Measurements from ENCODE around the gene ACAA1. TPM values are rescaled to one million over a fixed set of nuclear protein-coding genes. Genes with fewer than 3 reads are reported as not detected.
A peak's percentile ranks its signal among the peaks of the same experiment; 100 is the strongest.

Gene ACAA1
- total RNA-seq, 1 donor from 2014 or later = 67.6 TPM

DNA sequence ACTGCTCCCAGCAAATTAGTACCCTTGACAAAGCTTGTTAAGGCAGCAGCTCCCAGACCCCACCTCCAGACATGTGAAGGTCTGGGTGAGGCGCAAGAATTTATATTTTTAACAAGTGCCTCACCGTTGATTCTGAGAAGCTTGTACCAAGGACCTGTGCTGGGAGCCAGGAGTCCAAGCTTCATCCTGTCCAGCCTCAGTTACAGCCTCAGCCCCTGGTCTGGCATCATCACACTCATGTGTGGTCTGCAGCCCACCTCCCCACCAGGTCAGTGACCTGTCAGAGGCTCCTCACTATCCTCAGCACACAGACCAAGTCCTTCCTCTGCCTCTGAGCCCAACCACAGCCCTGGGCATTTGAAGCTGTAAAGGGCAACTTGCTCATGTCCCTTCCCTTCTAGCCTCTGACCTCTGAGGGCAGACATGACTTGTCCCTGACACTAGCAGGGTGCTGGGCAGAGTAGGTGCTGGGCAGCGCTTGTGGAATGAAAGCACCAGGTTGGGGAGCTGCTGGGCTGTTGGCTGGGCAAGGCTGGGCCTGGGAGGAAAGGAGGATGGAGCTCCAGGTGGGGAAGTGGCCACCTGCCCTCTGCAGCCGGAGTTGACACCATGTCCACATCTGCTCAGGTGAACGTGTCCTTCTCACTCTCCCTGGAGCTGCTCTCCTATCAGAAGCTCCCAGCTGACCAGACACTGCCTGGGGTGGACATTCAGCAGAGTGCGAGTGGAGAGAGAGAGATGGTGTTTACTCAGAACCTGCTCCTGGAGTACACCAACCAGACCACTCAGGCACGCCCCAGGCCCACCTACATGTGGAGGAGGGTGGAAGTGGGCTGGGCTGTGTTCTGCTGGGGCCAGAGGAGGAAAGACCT, 16.9 kb downstream of the ACAA1 start:
- DNase-seq (ENCODE audit: low spot score) = peak; percentile 79

DNA sequence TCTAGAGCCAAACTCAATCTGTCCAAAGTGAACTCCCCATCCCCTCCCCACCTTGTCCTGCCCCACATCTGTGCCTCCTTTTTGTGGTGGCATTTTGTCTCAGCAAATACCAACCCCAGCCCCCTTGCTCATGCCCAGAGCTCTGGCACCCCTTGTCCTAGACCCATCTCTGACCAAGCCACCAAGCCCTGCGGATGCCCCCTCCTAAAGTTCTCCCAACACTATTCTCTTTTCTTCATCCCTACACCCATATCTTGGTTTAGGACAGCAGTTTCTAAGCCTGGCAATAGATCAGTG, 17.7 kb downstream of the ACAA1 start:
- DNase-seq (ENCODE audit: low spot score) = peak; percentile 41

DNA sequence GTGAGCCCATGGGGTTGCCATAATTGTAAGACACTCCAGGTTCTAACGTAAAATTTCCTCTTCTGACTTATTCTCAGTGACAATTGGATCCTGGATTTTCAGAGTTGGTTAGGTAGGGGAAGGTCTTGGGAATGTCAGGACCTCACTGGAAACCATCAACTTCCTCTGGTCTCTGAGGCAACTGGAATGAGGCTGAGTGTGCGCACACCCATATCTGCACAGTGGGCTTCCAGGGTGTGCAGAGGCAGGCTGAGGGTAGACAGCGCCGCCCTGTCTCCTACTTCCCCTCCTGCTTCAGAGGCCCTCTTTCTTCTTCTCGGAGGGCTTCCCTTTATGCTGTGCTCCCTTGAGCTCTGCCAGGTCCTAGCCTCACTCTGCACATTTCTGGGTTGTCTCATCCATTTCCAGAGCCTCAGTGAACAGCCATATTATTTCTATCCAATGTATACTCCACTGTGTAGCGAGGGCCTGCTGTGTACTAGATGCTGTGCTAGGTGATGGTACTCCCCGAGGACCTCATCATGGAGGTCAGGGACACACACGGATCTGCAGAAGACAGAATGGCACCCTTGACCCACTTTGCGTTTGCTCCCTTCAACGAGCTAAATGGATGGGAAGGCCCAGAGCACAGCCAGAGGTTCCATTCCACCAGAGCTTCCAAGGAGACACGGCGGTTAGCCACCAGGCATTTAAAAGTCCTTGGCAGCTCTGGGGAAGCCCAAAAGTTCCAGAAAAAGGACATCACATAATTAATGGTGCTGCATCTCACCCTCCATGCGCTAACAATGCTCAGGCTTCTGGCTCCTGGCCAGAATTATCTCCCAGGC, 18.3 kb downstream of the ACAA1 start:
- peak; percentile 53 for DNase-seq (ENCODE audit: low spot score)

DNA sequence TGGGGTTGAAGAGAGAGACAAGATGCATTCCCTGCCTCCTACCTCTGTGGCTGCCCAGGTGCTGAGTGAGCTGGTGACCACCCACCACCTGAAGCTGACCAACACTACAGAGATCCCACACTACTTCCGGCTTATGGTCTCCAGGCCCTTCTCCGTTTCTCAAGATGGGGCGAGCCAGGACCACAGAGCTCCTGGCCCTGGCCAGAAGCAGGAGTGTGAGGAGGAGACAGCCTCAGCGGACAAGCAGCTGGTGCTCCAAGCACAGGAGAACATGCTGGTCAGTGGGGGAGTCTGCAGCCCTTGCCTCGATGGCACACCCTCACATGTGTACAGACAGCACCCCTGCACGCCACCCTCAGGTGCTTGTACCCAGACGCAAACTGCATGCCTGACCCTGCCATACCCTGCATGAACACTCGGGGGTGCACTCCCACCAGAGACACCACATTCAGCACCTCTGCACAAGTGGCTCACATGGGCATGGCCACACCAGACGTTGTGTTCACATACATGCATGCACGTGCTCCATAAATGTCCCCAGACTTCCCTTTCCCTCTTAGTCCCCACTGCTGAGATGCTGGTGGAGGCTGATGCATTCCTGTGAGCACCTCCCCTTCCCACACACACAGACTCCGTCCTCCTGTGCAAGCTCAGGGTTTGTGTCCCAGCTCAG, 19.0 kb downstream of the ACAA1 start:
- DNase-seq (ENCODE audit: low spot score) = no peak

DNA sequence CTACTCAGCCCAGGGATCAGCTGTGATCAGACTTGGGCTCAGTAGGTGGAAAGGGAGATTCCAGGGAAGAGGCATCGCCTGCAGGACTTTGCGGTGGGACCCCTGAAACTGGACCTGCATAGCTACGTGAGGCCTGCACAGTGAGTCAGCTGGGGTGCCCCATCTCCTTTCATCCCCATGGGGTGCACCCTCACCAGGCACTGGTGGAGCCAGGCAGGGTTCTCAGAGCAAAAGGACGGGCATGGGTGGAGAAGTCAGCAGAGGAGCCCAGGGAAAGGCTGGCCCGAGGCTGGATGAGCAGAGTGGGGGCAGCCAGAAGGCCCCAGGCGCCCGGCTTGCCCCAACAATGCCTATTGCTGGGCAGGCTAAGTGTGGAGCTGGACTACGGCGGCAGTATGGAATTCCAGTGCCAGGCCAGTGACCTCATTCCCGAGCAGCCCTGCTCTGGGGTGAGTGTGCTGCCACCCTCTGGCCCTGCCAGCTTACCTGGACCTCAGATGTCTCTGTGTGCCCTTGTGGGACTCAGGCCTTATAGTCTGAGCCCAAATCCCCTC, 19.7 kb downstream of the ACAA1 start:
- peak; percentile 87 for DNase-seq (ENCODE audit: low spot score)

DNA sequence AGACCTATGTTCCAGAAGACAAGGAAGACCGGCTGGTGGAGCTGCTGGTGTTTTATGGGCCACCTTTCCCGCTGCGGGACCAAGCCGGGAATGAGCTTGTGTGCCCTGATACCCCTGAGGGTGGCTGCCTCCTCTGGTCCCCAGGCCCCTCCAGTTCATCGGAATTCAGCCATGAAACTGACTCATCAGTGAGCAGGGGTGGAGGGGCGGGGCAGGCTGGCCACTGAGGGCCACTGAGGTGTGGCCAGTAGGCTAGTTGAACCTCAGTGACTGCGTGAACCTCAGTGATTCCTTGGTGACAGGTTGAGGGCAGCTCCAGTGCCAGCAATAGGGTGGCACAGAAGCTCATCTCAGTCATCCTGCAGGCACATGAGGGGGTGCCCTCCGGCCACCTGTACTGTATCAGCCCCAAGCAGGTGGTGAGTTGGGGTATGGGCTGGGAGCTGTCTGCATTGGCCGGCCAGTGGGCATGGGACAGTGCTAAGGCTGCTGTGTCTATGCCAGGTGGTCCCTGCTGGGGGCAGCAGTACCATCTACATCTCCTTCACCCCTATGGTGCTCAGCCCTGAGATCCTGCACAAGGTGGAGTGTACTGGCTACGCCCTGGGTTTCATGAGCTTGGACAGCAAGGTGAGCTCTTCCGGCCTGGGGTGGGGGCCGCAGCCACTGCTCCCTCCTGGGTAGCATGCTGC, 20.3 kb downstream of the ACAA1 start:
- DNase-seq (ENCODE audit: low spot score) = peak; percentile 75

DNA sequence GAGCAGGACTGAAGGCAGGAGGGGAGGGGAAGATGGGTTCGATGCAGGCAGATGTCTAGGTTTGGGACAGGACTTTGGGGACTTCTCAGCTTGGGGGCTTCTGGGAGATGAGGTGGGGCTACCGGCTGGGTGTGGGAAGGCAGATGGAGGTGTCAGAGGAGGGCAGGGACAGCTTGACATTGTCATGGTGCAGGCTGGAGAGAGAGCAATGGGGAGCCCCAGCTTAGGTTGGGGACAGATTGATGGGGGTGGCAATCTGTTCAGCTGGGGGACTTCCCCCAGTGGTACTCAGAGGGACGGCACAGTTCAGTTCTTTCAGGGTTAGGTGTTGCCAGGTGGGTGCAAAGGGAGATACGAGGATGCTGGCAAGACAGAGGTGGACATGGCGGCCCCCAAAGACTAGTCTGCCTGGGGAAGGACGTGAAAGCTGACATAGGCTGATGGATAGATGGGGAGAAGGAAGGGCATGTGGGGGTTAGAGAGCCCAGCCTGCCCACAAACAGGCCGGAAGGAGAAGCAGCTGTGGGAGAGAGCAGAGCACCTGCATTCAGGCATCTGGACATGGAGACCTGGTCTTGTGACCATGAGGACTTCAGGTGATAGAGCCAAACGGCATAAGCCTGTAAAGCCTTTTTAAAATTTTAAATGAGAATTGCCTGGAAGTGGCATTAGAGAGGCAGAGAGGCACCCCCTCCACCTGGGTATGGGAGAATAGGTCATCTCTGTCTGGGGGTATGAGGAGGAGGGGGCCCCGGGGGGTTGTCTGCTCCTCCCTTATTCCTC, 21.1 kb downstream of the ACAA1 start:
- peak; percentile 83 for DNase-seq (ENCODE audit: low spot score)

DNA sequence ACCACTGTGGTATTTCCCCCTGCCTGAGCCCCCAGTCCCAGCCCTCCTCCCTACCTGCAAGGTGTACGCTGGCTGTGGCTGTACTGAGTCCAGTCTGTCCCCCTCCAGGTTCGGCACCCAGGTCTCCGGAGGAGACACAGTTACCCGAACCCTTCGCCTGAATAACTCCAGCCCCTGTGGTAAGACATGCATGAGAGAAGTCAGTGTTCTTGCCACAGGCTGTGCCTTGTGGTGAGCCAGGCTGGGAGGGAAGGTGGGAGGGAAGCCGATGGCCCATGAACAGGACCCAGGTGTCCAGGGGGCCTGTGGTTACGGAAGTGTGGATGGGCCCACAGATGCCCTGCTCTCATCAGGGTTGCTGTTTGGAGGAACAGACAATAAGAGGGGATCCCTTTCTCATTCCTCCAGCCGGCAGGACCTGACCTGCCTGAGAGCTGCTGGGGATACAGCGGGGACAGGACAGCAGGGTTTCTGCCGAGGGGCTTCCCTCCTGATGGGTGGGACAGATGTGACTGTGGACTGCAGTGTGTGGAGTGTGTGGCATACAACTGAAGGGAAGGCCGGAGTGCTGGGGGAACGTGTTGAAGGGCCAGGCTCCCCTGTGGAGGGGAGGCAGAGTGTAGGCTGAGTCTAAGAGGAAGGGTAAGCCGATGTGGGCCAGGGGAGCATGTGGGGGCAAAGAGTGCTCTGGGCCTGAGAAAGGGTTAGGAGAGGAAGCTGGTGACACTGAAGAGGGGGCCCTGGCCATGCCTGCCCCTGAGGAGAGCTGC, 21.9 kb downstream of the ACAA1 start:
- DNase-seq (ENCODE audit: low spot score) = peak; percentile 64

DNA sequence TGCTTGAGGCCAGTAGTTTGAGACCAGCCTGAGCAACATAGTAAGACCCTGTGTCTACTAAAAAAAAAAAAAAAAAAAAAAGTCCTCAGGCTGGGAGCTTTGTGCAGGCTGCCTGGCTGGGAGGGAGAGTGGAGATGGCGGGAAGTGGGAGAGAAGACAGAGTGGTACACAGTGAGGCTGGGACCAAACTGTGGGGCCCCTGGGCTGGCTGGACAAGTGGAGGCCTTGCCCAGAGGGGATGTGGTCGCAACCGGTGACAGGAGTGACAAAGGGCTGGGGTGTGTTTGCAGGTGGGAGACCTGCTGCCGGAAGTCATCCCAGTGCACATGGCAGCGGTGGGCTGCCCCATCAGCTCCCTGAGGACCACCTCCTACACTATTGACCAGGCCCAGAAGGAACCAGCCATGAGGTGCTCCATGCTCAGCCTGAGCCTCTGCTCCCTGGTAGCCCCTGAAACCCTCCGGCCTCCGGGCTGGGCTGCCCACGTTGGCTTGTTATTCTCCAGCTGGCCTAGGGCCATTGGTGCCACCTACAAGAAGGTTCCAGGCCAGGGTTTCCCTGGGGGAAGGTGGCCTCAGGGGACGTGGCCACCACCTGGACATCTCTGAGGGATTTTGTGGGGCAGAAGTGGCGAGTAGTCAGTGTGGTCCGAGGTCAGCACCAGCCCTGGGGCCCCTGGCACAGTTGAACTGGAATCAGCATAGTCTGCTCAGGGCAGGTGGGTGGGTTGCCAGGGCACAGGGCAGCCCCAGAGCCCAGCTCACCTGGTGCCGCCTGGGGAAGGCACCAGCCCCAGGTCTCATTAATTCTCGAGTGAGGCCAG, 22.7 kb downstream of the ACAA1 start:
- peak; percentile 62 for DNase-seq (ENCODE audit: low spot score)

DNA sequence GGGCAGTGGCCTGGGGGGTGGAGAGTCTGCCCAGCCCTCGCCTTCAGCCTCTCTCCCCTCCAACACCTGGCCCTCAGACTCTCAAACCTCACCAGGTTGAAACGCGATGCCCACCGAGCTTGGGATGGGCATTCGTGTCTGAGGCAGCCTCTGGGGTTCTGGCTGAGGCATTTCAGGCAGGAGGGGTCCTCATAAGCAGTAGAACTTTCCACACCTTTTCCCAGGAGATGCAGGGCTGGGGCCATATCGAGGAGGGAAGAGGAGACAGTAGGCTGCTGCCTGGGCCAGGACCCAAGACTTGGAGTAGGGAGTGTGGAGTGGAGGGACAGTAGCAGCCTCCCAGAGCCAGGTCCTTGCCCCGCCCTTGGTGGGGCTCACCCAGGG, 24.6 kb downstream of the ACAA1 start:
- DNase-seq (ENCODE audit: low spot score) = peak; percentile 83

DNA sequence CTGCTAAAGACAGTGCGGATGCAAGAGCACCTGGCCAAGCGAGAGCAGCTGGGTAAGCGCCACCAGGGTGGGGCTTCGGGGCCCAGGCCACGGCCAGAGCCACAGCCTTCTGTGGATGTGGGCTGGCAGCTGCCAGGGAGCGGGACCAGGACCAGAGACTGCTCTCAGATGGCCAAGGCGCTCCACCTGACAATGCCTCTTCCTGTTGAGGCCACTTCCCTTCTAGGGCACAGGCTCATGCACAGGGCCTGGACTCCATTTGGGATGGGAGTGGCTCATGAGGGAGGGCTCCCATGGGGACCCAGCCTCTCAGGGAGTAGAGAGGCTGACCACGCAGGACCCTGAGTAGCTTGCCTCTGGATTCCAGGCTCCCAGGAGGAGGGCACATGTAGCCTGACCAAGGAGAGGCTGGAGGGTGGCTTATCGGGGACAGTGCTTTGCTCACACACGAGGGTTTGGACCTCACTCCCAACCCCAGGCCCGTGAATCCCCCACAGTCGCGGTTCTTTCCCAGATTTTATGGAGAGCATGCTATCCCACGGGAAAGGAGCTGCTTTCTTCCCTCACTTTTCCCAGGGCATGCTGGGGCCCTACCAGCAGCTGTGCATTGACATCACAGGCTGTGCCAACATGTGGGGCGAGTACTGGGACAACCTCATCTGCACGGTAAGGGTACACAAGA, 25.1 kb downstream of the ACAA1 start:
- peak; percentile 76 for DNase-seq (ENCODE audit: low spot score)

DNA sequence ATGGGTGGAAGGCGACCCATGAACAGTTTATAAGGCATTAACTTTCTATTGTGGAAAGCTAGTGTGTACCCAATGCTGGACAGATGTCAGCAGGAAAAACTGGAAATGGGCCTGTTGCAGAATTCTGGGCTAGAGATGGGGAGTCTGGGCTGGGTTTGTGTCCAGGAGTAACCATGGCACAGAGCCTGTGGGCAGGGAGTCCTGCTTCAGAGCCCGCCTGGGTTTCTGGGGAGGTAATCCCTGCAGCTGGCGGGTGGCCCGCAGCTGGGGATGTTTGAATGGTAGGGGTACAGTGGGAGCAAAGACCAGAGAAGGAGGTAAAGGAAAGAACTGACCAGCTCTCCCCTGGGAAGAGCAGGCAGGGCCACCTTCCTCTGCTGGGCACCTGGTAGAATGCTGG, 25.7 kb downstream of the ACAA1 start:
- DNase-seq (ENCODE audit: low spot score) = peak; percentile 33

DNA sequence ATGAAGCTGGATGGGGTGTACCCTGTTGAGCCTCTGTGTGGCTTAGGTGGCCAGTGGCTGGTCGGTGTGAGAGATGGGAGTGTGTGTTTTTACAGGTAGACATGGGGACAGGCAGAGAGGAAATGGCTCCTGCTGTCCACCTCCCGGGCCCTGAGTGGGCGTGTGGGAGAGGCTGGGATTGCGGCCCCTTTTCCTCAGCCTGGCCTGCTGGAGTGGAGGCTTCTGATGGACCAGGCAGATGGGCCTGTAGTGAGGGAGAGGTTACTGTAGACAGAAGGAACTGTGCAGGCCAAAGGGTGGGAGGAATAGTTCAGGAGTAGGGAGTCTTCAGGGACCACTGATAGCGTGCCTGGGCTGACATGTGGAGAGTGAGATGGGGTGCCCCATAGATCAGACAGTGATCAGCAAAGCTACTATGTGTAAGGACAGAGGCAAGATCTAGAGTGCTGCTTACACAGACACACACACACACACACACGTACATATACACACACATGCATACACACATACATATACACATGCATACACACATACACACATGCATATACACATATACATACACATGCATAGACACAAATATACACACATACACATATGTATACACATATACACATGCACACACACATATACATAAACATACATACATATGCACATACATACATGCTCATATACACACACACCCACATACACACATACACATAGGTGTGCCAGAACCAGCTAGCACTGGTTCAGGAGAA, 26.4 kb downstream of the ACAA1 start:
- DNase-seq (ENCODE audit: low spot score) = peak; percentile 77

DNA sequence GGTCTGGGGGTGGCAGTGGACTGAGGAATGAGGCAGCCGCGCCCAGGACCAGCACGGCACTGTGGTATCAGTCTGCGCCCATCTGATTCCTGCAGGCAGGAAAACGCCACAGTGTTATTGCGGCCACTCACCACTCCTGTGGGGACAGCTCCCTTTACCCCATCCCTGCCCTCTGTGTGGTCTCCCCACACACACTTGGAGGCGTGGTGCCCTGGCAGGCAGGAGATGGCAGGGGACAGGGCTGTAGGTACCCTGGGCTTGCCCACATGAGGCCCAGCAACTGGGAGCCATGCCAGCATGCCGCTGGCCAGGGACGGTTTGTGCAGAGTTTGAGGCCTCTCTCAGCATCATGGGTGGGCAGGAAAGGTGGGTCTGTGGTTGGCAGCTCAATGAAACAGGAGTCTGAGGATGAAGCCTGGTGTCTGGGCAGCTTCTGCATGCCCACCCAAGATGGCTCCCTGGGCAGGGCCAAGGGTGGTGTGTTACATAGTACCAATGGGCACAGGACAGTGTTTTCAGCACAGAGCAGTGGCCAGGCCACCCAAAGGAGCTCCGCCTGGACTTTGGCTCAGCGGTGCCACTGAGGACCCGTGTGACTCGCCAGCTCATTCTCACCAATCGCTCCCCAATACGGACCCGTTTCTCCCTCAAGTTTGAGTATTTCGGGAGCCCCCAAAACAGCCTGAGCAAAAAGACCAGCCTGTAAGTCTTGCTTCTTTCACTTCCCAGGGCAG, 27.2 kb downstream of the ACAA1 start:
- DNase-seq (ENCODE audit: low spot score) = peak; percentile 60

DNA sequence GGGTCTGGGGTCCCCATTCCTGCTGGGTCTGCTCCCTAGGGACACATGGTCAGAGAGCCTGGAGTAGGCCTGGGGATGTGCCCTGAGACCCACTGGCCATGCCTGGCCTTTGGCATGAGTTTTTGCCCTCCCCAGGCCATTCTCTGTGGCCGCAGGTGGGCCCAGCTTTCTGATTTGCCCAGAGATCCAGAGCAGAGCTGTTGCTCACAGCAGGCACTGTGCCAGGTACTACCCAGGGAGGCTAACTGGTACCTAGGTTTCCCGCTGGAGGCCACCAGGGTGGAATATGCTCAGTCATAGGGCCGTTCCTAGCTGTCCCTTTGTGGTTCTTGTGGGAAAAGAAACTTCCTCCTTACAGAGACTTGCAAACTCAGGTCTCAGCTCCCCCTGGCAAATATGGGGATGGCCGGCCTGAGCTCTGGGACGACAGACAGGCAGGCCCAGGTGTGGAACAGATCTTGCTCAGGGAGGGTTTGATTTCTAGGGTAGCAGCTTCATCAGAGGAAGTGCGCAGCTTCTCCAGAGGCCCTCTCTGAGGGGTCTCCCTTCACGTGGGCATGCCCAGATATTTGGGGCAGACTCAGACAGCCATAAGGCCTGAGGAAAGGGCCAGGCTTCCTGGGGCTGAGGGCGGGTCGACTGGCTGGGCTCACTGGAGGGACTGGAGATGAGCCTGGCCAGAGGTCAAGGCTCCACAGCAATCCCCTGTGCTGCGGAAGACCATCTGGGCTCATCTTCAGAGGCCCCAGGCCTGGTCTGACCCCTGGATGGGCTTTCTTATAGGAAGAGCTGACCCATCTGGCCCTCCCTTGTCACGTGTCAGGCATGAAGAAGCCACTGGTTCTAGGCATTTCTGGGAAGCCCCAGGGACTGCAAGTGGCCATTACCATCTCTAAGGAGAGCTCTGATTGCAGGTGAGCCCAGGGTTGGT, 28.0 kb downstream of the ACAA1 start:
- peak; percentile 87 for DNase-seq (ENCODE audit: low spot score)
